Nucleus accumbens (tissue), 56 donors: ENCODE measurements around the gene ATXN7L1.

Experiments used
- DNase-seq, 56 donors: peaks; one replicate each; lab custom pipeline; 2025; lab: John Stamatoyannopoulos, UW

Gene ATXN7L1

GRCh38 chr7:105787793-105788192 lies 88.6 kb downstream of the ATXN7L1 start:
- DNase-seq: no peak

GRCh38 chr7:105786520-105787470 lies 89.6 kb downstream of the ATXN7L1 start:
- DNase-seq: no peak

- DNase-seq: no peak
These were observed 93.9 kb downstream of the ATXN7L1 start for GRCh38 chr7:105782391-105783042.

GRCh38 chr7:105779856-105780780 lies 96.3 kb downstream of the ATXN7L1 start:
- no peak for DNase-seq

GRCh38 chr7:105778956-105779355 lies 97.4 kb downstream of the ATXN7L1 start:
- DNase-seq: no peak

GRCh38 chr7:105776986-105777910 lies 99.2 kb downstream of the ATXN7L1 start:
- DNase-seq: no peak

- no peak for DNase-seq
These were observed 100.2 kb downstream of the ATXN7L1 start for GRCh38 chr7:105776068-105776790.

GRCh38 chr7:105775580-105775979 lies 100.8 kb downstream of the ATXN7L1 start:
- DNase-seq: no peak

- no peak for DNase-seq
These were observed 103.4 kb downstream of the ATXN7L1 start for GRCh38 chr7:105773030-105773460.

- no peak for DNase-seq
These were observed 106.3 kb downstream of the ATXN7L1 start for GRCh38 chr7:105769901-105770628.

- no peak for DNase-seq
These were observed 107.4 kb downstream of the ATXN7L1 start for GRCh38 chr7:105768898-105769507.

- no peak for DNase-seq
These were observed 108.3 kb downstream of the ATXN7L1 start for GRCh38 chr7:105768117-105768516.

- peak in 13 of 56 donors; percentile 8 to 53 (median 14) for DNase-seq
These were observed 109.9 kb downstream of the ATXN7L1 start for GRCh38 chr7:105766421-105767073.

GRCh38 chr7:105765846-105766245 lies 110.6 kb downstream of the ATXN7L1 start:
- no peak for DNase-seq

- no peak for DNase-seq
These were observed 111.9 kb downstream of the ATXN7L1 start for GRCh38 chr7:105764506-105764905.

GRCh38 chr7:105760551-105761447 lies 115.6 kb downstream of the ATXN7L1 start:
- no peak for DNase-seq
